GM10847 (cell line): Measurements from ENCODE around the gene POC1A.

Experiments
- POLR2A ChIP-seq: IDR thresholded peaks from 2 replicates; pipeline ENCODE4 v1.6.1; 2011; ENCODE audit not compliant: insufficient read length; ENCODE audit errors: extremely low read depth

POC1A gene

DNA sequence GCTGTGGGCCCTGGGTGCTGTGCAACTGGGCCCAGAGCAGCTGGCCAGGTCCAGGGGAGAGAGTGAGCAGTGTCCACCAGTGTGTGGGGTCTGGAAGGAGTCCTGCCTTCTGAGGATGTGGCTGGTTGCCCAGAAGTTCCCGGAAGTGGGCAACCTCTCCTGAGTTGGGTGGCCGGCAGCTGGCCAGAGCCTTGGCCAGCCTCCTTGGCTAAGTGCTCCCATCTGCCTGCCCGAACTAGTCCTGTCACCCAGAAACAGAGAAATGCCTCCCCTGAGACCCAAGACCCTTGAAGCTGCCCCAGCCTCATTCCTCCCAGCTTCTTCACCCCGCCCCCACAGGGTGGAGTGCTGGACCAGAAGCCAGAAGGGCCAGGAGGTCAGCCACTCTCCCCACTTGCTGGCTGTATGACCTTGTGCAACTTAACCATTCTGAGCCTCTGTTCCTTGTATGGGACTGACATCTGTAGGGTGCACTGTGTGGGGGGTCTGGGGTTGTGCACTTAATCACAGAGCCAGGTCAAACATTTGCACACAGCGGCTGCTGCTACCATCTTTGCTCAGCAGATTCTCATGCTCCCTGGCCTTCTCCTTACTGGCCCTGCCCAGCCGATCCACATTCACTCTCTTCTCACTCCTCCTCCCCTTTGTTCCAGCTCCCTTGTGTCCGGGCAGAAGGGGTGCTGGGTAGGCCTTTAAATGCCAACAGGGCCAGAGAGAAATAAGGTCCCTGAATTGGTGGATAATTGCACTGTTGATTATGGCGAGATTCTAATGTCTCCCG lies 36.3 kb upstream of the POC1A start:
- no peak for TF ChIP-seq POLR2A

- no peak for TF ChIP-seq POLR2A
Measured at GRCh38 chr3:52188556-52188955, 34.3 kb upstream of the POC1A start.

DNA sequence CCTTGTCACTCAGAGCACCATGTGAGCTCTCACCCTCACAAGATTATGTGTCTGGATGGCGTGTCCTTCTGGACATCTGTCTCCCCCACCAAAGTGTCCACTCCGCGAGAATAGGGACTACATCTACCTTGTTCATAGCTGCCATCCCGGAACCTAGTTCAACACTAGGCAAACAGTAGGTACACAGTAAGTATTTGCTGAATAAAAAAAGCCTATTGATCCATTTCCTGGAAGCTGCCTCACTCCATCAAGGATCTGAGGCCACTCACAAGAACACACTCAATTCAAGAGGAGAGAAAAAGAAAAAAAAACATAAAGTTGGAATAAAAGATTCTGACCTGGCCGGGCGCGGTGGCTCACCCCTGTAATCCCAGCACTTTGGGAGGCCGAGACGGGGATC lies 32.5 kb upstream of the POC1A start:
- TF ChIP-seq POLR2A = no peak

DNA sequence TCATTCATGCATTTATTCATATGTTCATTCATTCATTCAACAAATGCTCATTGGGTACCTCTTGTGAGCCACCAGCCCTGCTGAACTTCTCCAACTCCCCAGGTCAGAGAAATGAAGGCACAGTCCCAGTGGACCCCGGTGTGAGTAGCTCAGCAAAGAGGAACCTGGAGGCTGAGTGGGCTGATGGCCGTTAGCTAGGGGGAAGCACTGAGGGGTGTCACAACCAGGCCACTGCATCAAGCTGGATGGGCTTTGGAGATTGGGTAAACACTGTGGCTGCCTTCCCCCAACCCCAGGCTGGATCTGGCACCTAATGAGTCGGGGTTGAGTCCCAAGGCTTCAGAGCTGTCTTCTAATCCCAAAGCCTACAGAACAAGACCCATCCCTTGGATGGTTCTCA lies 31.6 kb upstream of the POC1A start:
- TF ChIP-seq POLR2A = no peak

- TF ChIP-seq POLR2A = no peak
Measured at GRCh38 chr3:52185311-52185710, 31.1 kb upstream of the POC1A start.

- no peak for TF ChIP-seq POLR2A
Measured at GRCh38 chr3:52184690-52185089, 30.5 kb upstream of the POC1A start.

GRCh38 chr3:52183786-52184445 lies 29.7 kb upstream of the POC1A start:
- no peak for TF ChIP-seq POLR2A

- TF ChIP-seq POLR2A = no peak
Measured at GRCh38 chr3:52182691-52183090, 28.5 kb upstream of the POC1A start.

- TF ChIP-seq POLR2A = no peak
Measured at GRCh38 chr3:52182196-52182595, 28.0 kb upstream of the POC1A start.

- TF ChIP-seq POLR2A = no peak
Measured at GRCh38 chr3:52181543-52181942, 27.3 kb upstream of the POC1A start.

DNA sequence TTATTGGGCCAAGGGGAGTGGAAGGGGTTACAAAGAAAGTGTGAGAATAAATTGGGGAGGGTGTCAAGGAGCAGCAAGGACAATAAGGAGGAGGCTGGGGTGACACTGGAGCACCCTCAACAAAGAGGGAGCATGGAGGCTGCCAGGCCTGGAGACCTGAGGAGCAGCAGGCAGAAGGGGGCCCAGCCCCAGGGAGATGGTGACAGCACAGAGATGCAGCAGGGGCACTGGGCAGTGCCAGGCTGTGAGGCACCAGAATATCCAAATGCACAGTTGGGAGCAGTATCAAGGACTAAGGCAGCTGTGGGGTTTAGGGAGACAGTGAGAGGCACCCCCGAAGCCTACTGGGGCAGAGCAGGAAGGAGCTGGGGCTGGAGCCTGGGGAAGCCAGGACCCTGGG lies 24.3 kb upstream of the POC1A start:
- TF ChIP-seq POLR2A = no peak

DNA sequence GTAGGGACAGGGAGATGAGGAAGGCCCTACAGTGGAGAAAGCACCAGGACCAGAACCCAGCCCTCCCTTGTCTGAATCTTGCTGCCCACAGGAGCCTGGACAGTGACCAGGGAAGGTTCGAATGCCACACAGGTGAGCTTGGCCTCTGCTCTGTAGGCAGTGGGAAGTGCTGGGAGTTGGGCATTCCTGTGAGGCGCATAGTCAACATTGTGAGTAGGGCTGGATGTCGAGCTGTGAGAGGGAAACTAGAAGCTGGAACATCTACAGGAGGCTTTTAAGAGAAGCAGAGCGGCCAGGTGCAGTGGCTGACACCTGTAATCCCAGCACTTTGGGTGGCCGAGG lies 23.4 kb upstream of the POC1A start:
- no peak for TF ChIP-seq POLR2A

DNA sequence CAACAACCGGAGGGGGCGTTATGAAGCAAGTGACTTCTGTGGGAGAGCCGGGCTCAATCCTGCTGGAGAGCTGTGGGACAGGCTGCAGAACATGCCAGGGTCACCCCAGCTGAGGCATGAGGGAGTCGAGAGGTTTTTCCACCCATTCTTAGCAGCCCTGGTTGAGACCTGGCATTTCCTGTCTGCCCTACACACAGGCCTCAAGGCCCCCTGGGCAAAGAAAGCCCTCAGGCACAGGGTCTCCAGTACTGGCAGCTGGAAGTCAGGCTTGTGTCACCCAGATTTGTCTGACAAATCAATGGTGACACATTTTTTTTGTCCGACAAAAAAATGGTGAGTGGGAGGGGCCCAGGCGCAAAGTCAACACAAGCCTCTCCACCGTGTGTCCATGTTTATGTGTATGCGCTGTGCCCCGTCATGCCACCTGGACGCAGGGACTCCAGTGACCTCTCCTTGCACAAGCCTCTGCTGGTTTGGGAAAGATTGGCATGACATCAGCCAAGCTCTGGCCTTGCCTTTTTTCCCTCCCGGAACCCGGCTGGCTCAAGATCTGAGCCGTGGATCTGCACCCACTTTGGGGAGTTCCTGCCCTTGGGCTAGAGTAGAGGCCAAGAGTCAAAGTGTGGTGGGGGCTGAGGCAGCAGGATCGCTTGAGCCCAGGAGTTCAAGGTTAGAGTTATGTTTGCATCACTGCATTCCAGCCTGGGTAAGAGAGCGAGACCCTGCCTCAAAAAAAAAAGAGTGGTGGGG lies 22.9 kb upstream of the POC1A start:
- TF ChIP-seq POLR2A = no peak

- TF ChIP-seq POLR2A = no peak
Measured at GRCh38 chr3:52176180-52176752, 22.0 kb upstream of the POC1A start.

DNA sequence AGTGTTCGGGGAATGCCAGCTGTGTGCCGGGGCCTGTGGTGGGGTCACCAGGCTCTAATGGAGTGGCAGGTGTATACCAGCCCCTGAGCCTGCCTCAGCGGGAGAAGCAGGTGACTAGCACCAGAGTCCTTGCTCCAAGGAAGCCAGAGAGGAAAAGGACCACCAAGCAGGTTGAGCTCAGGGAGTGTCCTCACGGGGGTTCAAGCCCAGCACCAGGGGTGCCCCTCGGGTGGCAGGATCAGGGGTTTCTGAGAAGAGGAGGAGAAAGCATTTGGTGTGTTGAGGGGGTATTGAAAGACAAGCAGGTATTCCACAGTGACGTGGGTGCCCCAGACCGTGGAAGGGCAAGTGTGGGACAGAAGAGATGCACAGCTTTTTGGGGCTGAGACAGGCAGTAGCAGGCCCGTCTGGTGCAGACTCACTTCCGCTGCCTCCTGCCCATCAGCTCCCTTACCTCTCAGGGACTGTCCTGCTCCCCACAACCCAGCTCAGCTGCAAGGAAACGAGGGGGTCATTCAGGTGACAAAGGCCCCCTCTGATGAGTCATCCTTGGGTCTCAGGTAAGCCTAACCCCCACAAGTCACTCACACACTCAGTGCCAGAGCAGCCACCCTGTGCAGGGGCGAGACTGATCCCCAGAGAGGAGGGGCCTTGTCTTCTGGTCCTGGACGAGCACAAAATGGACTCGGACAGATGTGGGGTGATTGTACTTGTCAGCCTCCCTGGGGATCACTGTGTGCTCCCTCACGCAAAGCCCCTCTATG lies 21.4 kb upstream of the POC1A start:
- TF ChIP-seq POLR2A = no peak
